NCI-H2029 (cell line): ENCODE measurements around the gene RBFOX2.
"Not testable (repeated sequence)": the region's sequence is repeated elsewhere in the genome, so short reads cannot be mapped to it uniquely, and the experiment has no call there.

ENCODE experiments used
- DNase-seq: peaks from one replicate; lab custom pipeline; 2025; lab: John Stamatoyannopoulos, UW

Gene RBFOX2

DNA sequence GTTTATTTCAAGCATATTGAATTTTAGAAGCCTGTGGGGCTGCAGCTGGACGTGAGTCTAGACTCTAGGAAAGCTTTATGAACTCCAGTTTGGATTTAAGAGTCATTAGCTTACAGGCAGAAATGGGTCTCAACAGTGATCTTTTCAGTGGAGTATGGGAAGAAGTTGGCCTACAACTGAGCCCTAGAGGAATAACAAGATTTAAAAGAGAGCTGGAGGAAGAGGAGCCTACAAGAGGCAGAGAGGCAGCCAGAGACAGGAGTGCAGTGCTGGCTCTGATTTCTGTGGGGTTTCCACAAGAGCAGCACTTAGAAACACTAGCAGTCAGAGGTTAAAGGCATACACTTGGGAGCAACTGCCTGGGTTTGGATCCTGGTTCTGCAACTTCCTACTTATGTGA is 293.1 kb downstream of the RBFOX2 start:
- DNase-seq, result no peak

- no peak for DNase-seq
Observed at GRCh38 chr22:35734517-35734827, 294.2 kb downstream of the RBFOX2 start.

GRCh38 chr22:35733791-35734516 is 294.7 kb downstream of the RBFOX2 start:
- no peak for DNase-seq

DNA sequence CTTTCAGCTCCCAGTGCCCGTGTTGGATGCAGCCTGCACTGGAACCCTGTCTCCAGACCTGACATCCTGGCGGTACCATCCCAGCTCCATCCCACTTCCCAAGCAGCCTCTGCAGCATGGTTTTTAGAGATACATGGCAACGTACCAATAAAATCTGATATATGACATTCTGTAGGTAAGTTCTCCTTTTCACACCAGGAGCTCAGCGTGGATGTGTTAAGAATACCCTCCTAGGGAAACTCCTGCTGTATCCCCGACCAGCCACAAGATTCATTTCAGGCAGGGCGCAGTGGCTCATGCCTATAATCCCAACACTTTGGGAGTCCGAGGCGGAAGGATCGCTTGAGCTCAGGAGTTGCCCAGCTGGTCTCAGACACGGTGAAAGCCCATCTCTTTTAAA is 295.6 kb downstream of the RBFOX2 start:
- DNase-seq, result no peak

- no peak for DNase-seq
Observed at GRCh38 chr22:35732116-35732515, 296.5 kb downstream of the RBFOX2 start.

DNA sequence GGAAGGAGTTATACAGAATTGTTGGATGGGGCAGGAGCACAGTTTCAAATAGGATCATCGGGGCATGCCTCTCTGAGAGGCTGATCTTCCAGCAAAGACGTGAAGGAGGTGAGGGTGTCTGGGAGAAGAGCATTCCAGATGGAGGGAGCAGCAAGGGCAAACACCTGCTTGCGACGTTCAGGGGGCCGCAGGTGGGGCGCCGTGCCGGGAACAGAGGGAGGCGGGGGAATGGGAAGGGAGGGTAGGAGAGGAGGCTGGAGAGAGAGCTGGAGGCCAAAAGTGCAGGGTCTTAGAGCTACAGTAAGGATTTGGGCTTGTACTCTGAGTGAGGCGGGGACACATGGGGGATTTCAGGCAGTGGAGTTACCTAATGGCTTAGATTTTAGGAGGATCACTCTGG is 297.3 kb downstream of the RBFOX2 start:
- DNase-seq, result no peak

GRCh38 chr22:35729309-35729698 is 299.3 kb downstream of the RBFOX2 start:
- no peak for DNase-seq

- peak; percentile 60 for DNase-seq
Observed at GRCh38 chr22:35728639-35729308, 299.9 kb downstream of the RBFOX2 start.

GRCh38 chr22:35727436-35727835 is 301.2 kb downstream of the RBFOX2 start:
- DNase-seq, result no peak

- DNase-seq, result no peak
Observed at GRCh38 chr22:35726933-35727332, 301.7 kb downstream of the RBFOX2 start.

GRCh38 chr22:35726398-35726797 is 302.2 kb downstream of the RBFOX2 start:
- no peak for DNase-seq

GRCh38 chr22:35725521-35725920 is 303.1 kb downstream of the RBFOX2 start:
- no peak for DNase-seq

DNA sequence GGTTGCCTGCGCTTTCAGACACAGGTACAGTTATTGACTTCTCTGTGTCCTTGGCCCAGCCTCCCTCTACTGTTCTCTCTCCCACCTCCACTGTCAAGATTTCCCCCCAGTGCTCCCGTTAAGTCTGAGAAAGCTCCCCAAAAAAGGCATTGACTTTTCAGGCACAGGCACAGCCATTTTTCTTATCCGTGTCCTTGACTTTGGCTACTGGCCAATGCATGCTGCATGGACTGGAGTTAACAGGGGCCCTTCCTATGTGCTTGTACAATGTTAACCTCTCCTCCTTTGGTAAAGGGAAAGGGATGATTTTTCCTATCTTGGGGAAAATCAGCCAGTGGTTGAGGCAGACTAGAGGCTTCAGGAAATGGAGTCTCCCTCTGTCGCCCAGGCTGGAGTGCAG is 306.7 kb downstream of the RBFOX2 start:
- no peak for DNase-seq

GRCh38 chr22:35719212-35719875 is 309.3 kb downstream of the RBFOX2 start:
- no peak for DNase-seq

DNA sequence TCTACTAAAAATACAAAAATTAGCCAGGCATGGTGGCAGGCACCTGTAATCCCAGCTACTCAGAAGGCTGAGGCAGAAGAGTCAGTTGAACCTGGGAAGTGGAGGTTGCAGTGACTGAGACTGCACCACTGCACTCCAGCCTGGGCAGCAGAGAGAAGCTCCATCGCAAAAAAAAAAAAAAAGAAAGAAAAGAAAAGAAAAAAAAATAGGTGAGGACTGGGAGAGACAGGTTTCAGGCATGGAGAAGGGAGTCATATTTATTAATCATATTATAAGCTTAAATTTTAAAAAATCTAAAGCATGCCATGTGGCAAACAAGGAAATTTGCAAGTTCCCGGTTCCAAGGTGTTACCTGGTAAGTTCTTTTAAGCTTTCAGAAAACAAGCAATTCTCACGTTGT is 311.1 kb downstream of the RBFOX2 start, which contains the start of gene APOL5:
TSS of gene APOL5 (plus strand) at position 301 of the 400 bp plus-strand sequence. CDS start at position 301, 0 bp downstream.
- no peak for DNase-seq

GRCh38 chr22:35712672-35713071 is 316.0 kb downstream of the RBFOX2 start:
- DNase-seq, result no peak

DNA sequence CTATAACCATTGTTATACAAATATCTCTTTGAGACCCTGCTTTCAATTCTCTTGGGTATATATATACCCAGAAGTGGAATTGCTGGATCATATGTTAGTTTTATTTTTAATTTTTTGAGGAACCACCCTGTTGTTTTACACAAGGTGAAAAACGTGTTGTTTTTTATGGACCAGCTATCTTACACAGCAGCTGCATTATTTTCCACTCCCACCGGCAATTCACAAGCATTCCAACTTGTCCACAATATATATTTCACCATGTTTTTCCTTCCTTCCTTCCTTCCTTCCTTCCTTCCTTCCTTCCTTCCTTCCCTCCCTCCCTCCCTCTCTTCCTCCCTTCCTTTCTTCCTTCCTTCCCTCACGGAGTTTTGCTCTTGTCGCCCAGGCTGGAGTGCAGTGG is 317.3 kb downstream of the RBFOX2 start:
- DNase-seq, result no peak

GRCh38 chr22:35708917-35709316 is 319.7 kb downstream of the RBFOX2 start:
- no peak for DNase-seq

- no peak for DNase-seq
Observed at GRCh38 chr22:35708453-35708852, 320.2 kb downstream of the RBFOX2 start.

GRCh38 chr22:35705141-35705540 is 323.5 kb downstream of the RBFOX2 start:
- no peak for DNase-seq

DNA sequence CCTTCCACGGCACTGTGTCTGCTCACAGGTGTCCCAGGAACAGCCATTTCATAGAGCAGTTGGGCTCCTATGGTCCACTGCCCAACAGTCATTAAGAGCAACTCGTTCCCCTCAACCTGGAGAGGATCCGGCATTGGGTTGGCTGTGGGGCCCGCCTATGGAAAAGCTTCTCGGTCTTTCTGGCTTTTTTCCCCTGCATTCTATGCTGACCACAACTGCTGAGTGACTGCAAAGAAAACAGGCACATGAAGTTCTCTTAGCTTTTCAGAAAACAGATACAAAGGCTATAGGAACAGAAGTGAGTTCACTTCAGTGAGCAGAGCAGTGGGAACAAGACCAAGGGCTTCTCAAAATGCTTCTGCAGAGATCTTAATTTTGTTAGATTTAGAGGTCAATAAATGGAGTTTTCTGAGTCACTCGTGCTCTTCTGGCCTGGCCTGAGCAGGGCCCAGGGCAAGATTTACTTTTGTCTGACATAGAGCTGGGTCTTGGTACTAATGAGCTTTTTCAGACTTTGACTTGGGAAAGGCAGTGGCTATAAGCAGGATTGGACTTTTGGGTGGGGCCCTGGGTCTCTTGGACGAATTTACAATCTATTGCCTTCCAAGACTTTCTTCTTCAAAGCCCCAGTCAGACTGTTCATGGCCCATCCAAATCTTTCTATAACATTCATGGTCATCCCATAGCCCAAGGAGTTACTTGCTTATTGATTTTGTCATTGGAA is 324.6 kb downstream of the RBFOX2 start:
- no peak for DNase-seq

GRCh38 chr22:35699852-35700251 is 328.8 kb downstream of the RBFOX2 start:
- DNase-seq, result not testable (repeated sequence)

- DNase-seq, result no peak
Observed at GRCh38 chr22:35697142-35697541, 331.5 kb downstream of the RBFOX2 start.
